GM12878 (cell line): Measurements from ENCODE around the gene COL27A1. TPM values are rescaled to one million over a fixed set of nuclear protein-coding genes. Genes with fewer than 3 reads are reported as not detected.

Experiments
- ETV6 ChIP-seq, 2 experiments: fragments of 450-650 bp in 1 of 2; IDR thresholded peaks in 1 of 2; conservative IDR thresholded peaks in 1 of 2; 2 replicates each; pipeline ENCODE4 v1.6.1; 2014; ENCODE audit warnings: antibody characterized with exemption in 1 of 2, borderline replicate concordance in 1 of 2, low read depth in 1 of 2, mild to moderate bottlenecking in 1 of 2, moderate library complexity in 1 of 2
- NKRF ChIP-seq: fragments of 450-650 bp; conservative IDR thresholded peaks from 2 replicates; pipeline ENCODE4 v1.6.1; 2017; ENCODE audit warnings: mild to moderate bottlenecking, moderate library complexity
- NR2F1 ChIP-seq: fragments of 450-650 bp; conservative IDR thresholded peaks from 2 replicates; pipeline ENCODE4 v1.6.1; 2017; ENCODE audit warnings: mild to moderate bottlenecking
- REST ChIP-seq: IDR thresholded peaks from 2 replicates; pipeline ENCODE4 v1.6.1; 2012; ENCODE audit warnings: mild to moderate bottlenecking, low read depth, low read length
- RFX5 ChIP-seq: IDR thresholded peaks from 2 replicates; pipeline ENCODE4 v1.6.1; 2011; ENCODE audit warnings: low read depth, low read length, improper control_type of control experiment
- SIX5 ChIP-seq: IDR thresholded peaks from 2 replicates; pipeline ENCODE4 v1.6.1; 2011; ENCODE audit warnings: mild to moderate bottlenecking, low read depth, low read length, moderate library complexity; ENCODE audit not compliant: severe bottlenecking
- SMAD1 ChIP-seq: fragments of 450-650 bp; IDR thresholded peaks from 2 replicates; pipeline ENCODE4 v1.6.1; 2018; ENCODE audit warnings: mild to moderate bottlenecking, low read depth; ENCODE audit not compliant: partially characterized antibody
- TBL1XR1 ChIP-seq: IDR thresholded peaks from 2 replicates; pipeline ENCODE4 v1.6.1; 2012; ENCODE audit warnings: low read depth, low read length, improper control_type of control experiment
- polyA plus RNA-seq, 11 experiments: library from polyadenylated mRNA; depleted of rRNA in 4 of 11; unstranded in 6 of 11; stranded (reverse) in 5 of 11; fragments of >200 nt; fragmentation: Nextera tagmentation in 4 of 11; fragmentation: Illumina TruSeq in 1 of 11; extraction: Ambion mirVana in 4 of 11; extraction: Trizol in 1 of 11; gene quantifications; 1 replicate in 1 of 11; 2 replicates in 10 of 11; pipeline versions ENCODE4 v1.2.1 to v1.2.3, GENCODE V29; 2011 to 2016; ENCODE audit warnings: inconsistent platforms in 2 of 11, missing spikeins in 2 of 11, low read depth in 1 of 11
- total RNA-seq, 4 experiments: library from RNA; depleted of rRNA in 3 of 4; stranded (reverse); fragments of >200 nt in 3 of 4; fragmentation: Illumina TruSeq in 1 of 4; extraction: Trizol in 1 of 4; gene quantifications; 2 replicates each; pipeline versions ENCODE4 v1.2.1 to v1.2.3, GENCODE V29; 2013 to 2021

The COL27A1 gene
- total and polyA plus RNA-seq, 10 of the 15 experiments (the other 5 are each of a cell fraction or from before 2014, with no cell fraction given): 0.10 TPM; not detected in 9

GRCh38 chr9:114282926-114283325 lies 127.6 kb downstream of the COL27A1 start (continued):
- TF ChIP-seq REST: no peak
- TF ChIP-seq SIX5: no peak
- no peak for TF ChIP-seq SMAD1
- no peak for TF ChIP-seq NKRF
- no peak for TF ChIP-seq RFX5
- TF ChIP-seq TBL1XR1: no peak
- TF ChIP-seq ETV6 (conservative IDR thresholded peaks at IDR 0.05 in 1 of 2, IDR thresholded peaks at IDR 0.05 in 1 of 2; ENCODE audit: borderline replicate concordance in 1 of 2, low read depth in 1 of 2): no peak
- no peak for TF ChIP-seq NR2F1
